Trophoblast cell (in vitro differentiated cells and primary cell): Measurements from ENCODE around the gene XAF1.

Source experiments
- DNase-seq, 2 donors: peaks; one replicate each; pipeline ENCODE4 v3.0.0-alpha.2; 2016
- H2AFZ ChIP-seq: 2 replicates; pipeline ENCODE4 v1.6.1; 2013; ENCODE audit warnings: low read length, moderate library complexity, mild to moderate bottlenecking; ENCODE audit not compliant: insufficient read depth, poor library complexity
- H2AK5ac ChIP-seq: 2 replicates; pipeline ENCODE4 v1.6.1; 2013; ENCODE audit warnings: mild to moderate bottlenecking, low read length
- H2BK120ac ChIP-seq: 2 replicates; pipeline ENCODE4 v1.6.1; 2013; ENCODE audit warnings: low read length, mild to moderate bottlenecking, moderate library complexity; ENCODE audit not compliant: insufficient read depth, poor library complexity
- H2BK12ac ChIP-seq: 2 replicates; pipeline ENCODE4 v1.6.1; 2013; ENCODE audit warnings: mild to moderate bottlenecking, low read length, moderate library complexity
- H2BK5ac ChIP-seq: 2 replicates; pipeline ENCODE4 v1.6.1; 2013; ENCODE audit warnings: low read length, low read depth, moderate library complexity, mild to moderate bottlenecking; ENCODE audit not compliant: poor library complexity
- H3K14ac ChIP-seq: 2 replicates; pipeline ENCODE4 v1.6.1; 2013; ENCODE audit warnings: mild to moderate bottlenecking, low read length
- H3K18ac ChIP-seq: 2 replicates; pipeline ENCODE4 v1.6.1; 2013; ENCODE audit warnings: mild to moderate bottlenecking, low read length
- H3K23ac ChIP-seq: 2 replicates; pipeline ENCODE4 v1.6.1; 2013; ENCODE audit warnings: low read length
- H3K27ac ChIP-seq: 2 replicates; pipeline ENCODE4 v1.5.1; 2013; ENCODE audit warnings: low read depth, mild to moderate bottlenecking, inconsistent platforms, low read length, moderate library complexity
- H3K27me3 ChIP-seq: 2 replicates; pipeline ENCODE4 v1.6.1; 2013; ENCODE audit warnings: inconsistent platforms, mild to moderate bottlenecking, low read length, moderate library complexity; ENCODE audit not compliant: insufficient read depth
- H3K36me3 ChIP-seq, 2 experiments: 1 replicate in 1 of 2; 2 replicates in 1 of 2; pipeline ENCODE4 v1.6.1; 2013; ENCODE audit warnings: low read length in 2 of 2, mild to moderate bottlenecking in 2 of 2, moderate library complexity in 1 of 2; ENCODE audit not compliant: insufficient read depth in 2 of 2, control insufficient read depth in 1 of 2
- H3K4ac ChIP-seq: 2 replicates; pipeline ENCODE4 v1.6.1; 2013; ENCODE audit warnings: low read depth, mild to moderate bottlenecking, low read length, moderate library complexity
- H3K4me1 ChIP-seq, 2 experiments: 1 replicate in 1 of 2; 2 replicates in 1 of 2; pipeline ENCODE4 v1.6.1; 2013; ENCODE audit warnings: low read length in 2 of 2, mild to moderate bottlenecking in 2 of 2, moderate library complexity in 1 of 2; ENCODE audit not compliant: insufficient read depth in 2 of 2, control insufficient read depth in 1 of 2
- H3K4me2 ChIP-seq: 2 replicates; pipeline ENCODE4 v1.6.1; 2013; ENCODE audit warnings: inconsistent platforms, mild to moderate bottlenecking, low read length, moderate library complexity
- H3K4me3 ChIP-seq: 2 replicates; pipeline ENCODE4 v1.5.1; 2013; ENCODE audit warnings: mild to moderate bottlenecking, low read depth, low read length, inconsistent platforms
- H3K79me1 ChIP-seq: one replicate; pipeline ENCODE4 v1.6.1; 2013; ENCODE audit warnings: low read length
- H3K79me2 ChIP-seq: 2 replicates; pipeline ENCODE4 v1.6.1; 2013; ENCODE audit warnings: low read length, mild to moderate bottlenecking; ENCODE audit not compliant: control insufficient read depth, insufficient read depth, poor library complexity
- H3K9ac ChIP-seq: 2 replicates; pipeline ENCODE4 v1.6.1; 2013; ENCODE audit warnings: mild to moderate bottlenecking, low read length
- H3K9me3 ChIP-seq: 2 replicates; pipeline ENCODE4 v1.6.1; 2013; ENCODE audit warnings: low read depth, mild to moderate bottlenecking, control low read depth, inconsistent platforms, low read length; ENCODE audit not compliant: insufficient read depth
- H4K12ac ChIP-seq: 2 replicates; pipeline ENCODE4 v1.6.1; 2013; ENCODE audit warnings: low read depth, mild to moderate bottlenecking, low read length, moderate library complexity
- H4K8ac ChIP-seq: 2 replicates; pipeline ENCODE4 v1.6.1; 2013; ENCODE audit warnings: low read depth, mild to moderate bottlenecking, low read length, moderate library complexity
- H4K91ac ChIP-seq: one replicate; pipeline ENCODE4 v1.6.1; 2013; ENCODE audit warnings: low read depth, mild to moderate bottlenecking, low read length, moderate library complexity
- WGBS: extraction: QIAGEN DNeasy Blood & Tissue Kit; methylation state at CpG from one replicate; pipeline ENCODE4 v1.1.7; 2013; ENCODE audit warnings: missing lambda C conversion rate; ENCODE audit not compliant: insufficient read length, insufficient coverage; ENCODE audit errors: extremely low coverage; 5-methylcytosine and 5-hydroxymethylcytosine counted together

The XAF1 gene

GRCh38 chr17:6797718-6798351 is 42.0 kb downstream of the XAF1 start:
- Histone ChIP-seq H3K27ac (no peak overlapping the region), H3K4ac (no peak overlapping the region), H2AK5ac (no peak overlapping the region), H2AFZ (no peak overlapping the region), H2BK5ac (no peak overlapping the region), H3K18ac (no peak overlapping the region), H3K4me1 (peaks cover 4 to 6% of the 10 kb centered on the region in 2 experiments), H4K91ac (no peak overlapping the region), H3K23ac (no peak overlapping the region), H4K8ac (no peak overlapping the region), H3K79me2 (no peaks in the 10 kb centered on the region), H2BK12ac (no peak overlapping the region), H3K4me2 (no peak overlapping the region), H3K9me3 (no peaks in the 10 kb centered on the region), H3K14ac (no peak overlapping the region), H2BK120ac (no peak overlapping the region), H3K27me3 (no peaks in the 10 kb centered on the region), H3K9ac (no peak overlapping the region), H3K36me3 (no peaks in the 10 kb centered on the region), H3K4me3 (no peak overlapping the region), H3K79me1 (no peaks in the 10 kb centered on the region), H4K12ac (no peak overlapping the region)
- no CpG with 5 or more reads among the region's 8 CpGs for WGBS
- DNase-seq: no peak

DNA sequence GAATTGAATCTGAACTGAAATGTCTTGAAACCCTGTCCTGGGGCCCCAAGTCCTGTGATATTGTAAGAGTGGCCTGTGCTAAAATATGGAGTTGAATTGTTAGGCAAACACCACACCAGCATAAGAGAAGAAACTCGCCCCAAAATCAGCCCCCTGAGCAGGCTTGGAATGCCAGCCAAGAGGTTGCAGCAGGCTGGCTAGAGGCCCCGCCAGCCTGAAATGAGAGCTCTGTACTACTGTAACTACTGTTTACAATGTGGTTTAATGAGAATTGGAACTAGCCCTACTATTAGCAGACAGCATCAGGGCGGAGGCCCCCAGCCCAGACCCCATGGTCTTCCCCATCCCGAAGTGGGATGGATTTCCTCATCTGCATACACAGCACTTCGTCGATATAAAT is 43.9 kb downstream of the XAF1 start:
- no peak for DNase-seq
- Histone ChIP-seq H3K4me3 (no peak overlapping the region), H2AFZ (no peak overlapping the region), H3K36me3 (no peaks in the 10 kb centered on the region), H4K91ac (no peak overlapping the region), H3K9me3 (no peaks in the 10 kb centered on the region), H3K18ac (no peak overlapping the region), H3K14ac (no peak overlapping the region), H3K4me2 (no peak overlapping the region), H4K12ac (no peak overlapping the region), H3K27me3 (no peaks in the 10 kb centered on the region), H3K79me1 (no peaks in the 10 kb centered on the region), H2BK5ac (no peak overlapping the region), H2AK5ac (no peak overlapping the region), H4K8ac (no peak overlapping the region), H2BK120ac (no peak overlapping the region), H2BK12ac (no peak overlapping the region), H3K4me1 (peaks cover 4 to 6% of the 10 kb centered on the region in 2 experiments), H3K27ac (no peak overlapping the region), H3K9ac (no peak overlapping the region), H3K23ac (no peak overlapping the region), H3K79me2 (no peaks in the 10 kb centered on the region), H3K4ac (no peak overlapping the region)
- no CpG with 5 or more reads among the region's 6 CpGs for WGBS

DNA sequence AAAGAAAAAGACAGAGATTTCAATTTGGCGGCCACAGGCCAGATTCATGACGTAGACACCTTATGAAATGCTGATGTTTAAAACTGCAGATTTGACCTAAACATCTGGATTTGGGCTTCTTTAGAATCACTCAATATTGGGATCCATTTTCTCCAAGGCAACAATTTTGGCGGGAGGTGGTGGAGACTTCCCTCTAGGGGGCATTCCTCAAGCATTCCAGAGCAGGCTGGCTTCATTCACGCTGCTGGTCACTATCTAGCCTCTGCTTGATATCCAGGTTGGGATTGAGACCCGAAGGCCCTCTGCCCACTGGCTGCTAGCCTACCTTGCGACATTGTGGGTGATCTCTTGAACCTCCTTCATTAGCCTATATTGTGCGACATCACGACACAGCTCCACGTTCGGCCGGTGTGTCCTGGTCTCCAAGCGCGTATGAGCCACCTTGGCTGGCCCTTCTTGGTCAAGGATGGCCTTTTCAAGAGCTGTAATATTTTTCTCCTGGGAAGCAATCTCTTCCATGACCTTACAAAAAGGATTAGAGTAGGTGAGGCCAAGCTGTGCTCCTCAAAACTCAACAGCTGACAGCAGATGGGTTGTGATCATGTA is 44.7 kb downstream of the XAF1 start:
- H3K14ac ChIP-seq: no peak overlapping the region

GRCh38 chr17:6811510-6811909 is 55.7 kb downstream of the XAF1 start:
- Histone ChIP-seq H3K79me2 (no peaks in the 10 kb centered on the region), H3K4me3 (no peak overlapping the region), H2AFZ (no peak overlapping the region), H3K4me2 (no peak overlapping the region), H3K36me3 (no peaks in the 10 kb centered on the region), H3K27me3 (no peaks in the 10 kb centered on the region), H3K14ac (no peak overlapping the region), H2BK12ac (no peak overlapping the region), H3K18ac (no peak overlapping the region), H2AK5ac (no peak overlapping the region), H3K4me1 (no peaks in the 10 kb centered on the region), H3K9me3 (peaks cover 3% of the 10 kb centered on the region), H3K23ac (no peak overlapping the region), H2BK5ac (no peak overlapping the region), H3K9ac (no peak overlapping the region), H3K4ac (no peak overlapping the region), H4K8ac (no peak overlapping the region), H3K79me1 (no peaks in the 10 kb centered on the region), H2BK120ac (no peak overlapping the region), H4K91ac (no peak overlapping the region), H3K27ac (no peak overlapping the region), H4K12ac (no peak overlapping the region)
- WGBS: no CpG with 5 or more reads among the region's 9 CpGs
- no peak for DNase-seq

More for the DNA sequence above, 44.7 kb downstream of the XAF1 start:
- no peaks in the 10 kb centered on the region for H3K79me2 ChIP-seq
- peaks cover 4 to 6% of the 10 kb centered on the region in 2 experiments for H3K4me1 ChIP-seq
- no peaks in the 10 kb centered on the region for H3K36me3 ChIP-seq
- H3K4me2 ChIP-seq: no peak overlapping the region
- H2BK12ac ChIP-seq: no peak overlapping the region
- DNase-seq: no peak
- no peaks in the 10 kb centered on the region for H3K27me3 ChIP-seq
- no peak overlapping the region for H3K4ac ChIP-seq
- H2AK5ac ChIP-seq: no peak overlapping the region
- no peak overlapping the region for H2BK120ac ChIP-seq
- H2AFZ ChIP-seq: no peak overlapping the region
- H4K8ac ChIP-seq: no peak overlapping the region
- H4K91ac ChIP-seq: no peak overlapping the region
- H3K79me1 ChIP-seq: no peaks in the 10 kb centered on the region
- H3K23ac ChIP-seq: no peak overlapping the region
- no peak overlapping the region for H3K9ac ChIP-seq
- H3K9me3 ChIP-seq: no peaks in the 10 kb centered on the region
- no peak overlapping the region for H3K18ac ChIP-seq
- no peak overlapping the region for H3K27ac ChIP-seq
- no peak overlapping the region for H3K4me3 ChIP-seq
- no CpG with 5 or more reads among the region's 13 CpGs for WGBS
- no peak overlapping the region for H2BK5ac ChIP-seq
- no peak overlapping the region for H4K12ac ChIP-seq
